GM12878 (cell line): Measurements from ENCODE around the gene CPEB1. TPM values are rescaled to one million over a fixed set of nuclear protein-coding genes. Genes with fewer than 3 reads are reported as not detected.

Experiments
- ATAC-seq: fragments of 200-7000 bp; cut with Tn5 transposase; 3 replicates; pipeline ENCODE4 v1.9.1; 2020; ENCODE audit warnings: mild to moderate bottlenecking, moderate library complexity
- BruUV-seq: library from RNA; stranded (reverse); fragments of 400-500 nt; replicated peaks from 2 replicates; lab custom pipeline; 2021; lab: Mats Ljungman, UMichigan
- CTCF ChIA-PET: fragments of 300-600 bp; sonication (Branson Sonifier 250); formaldehyde crosslinking; extraction: SDS; loops from one replicate; lab custom pipeline; 2021; ENCODE audit warnings: inconsistent platforms; lab: Yijun Ruan, JAX
- POLR2A ChIA-PET: fragments of 350-600 bp; formaldehyde crosslinking; extraction: SDS; loops from one replicate; lab custom pipeline; 2021; ENCODE audit warnings: inconsistent platforms; lab: Charles Lee
- RAD21 ChIA-PET: fragments of 300-600 bp; sonication (Branson Sonifier 250); formaldehyde crosslinking; loops from one replicate; lab custom pipeline; 2023; ENCODE audit warnings: antibody characterized with exemption; ENCODE audit not compliant: unreplicated experiment; lab: Charles Lee
- SMC1A ChIA-PET: fragments of 300-600 bp; sonication (Branson Sonifier 250); formaldehyde crosslinking; loops from one replicate; lab custom pipeline; 2023; ENCODE audit not compliant: unreplicated experiment, uncharacterized antibody; lab: Charles Lee
- DNase-seq: peaks from one replicate; pipeline ENCODE4 v3.0.0-alpha.2; 2011; ENCODE audit warnings: low read depth, low spot score
- FAIRE-seq: peaks from 3 replicates; lab custom pipeline; 2011; peaks lifted over from hg19 to GRCh38; lab: Jason Lieb, UNC
- H2AFZ ChIP-seq: 2 replicates; pipeline ENCODE4 v1.6.0; 2011; ENCODE audit warnings: low read depth, low read length, control low read depth; ENCODE audit not compliant: control insufficient read depth
- H3K27ac ChIP-seq: 2 replicates; pipeline ENCODE4 v1.5.1; 2011; ENCODE audit warnings: control low read depth; ENCODE audit not compliant: control insufficient read depth, insufficient read depth
- H3K27me3 ChIP-seq, 2 experiments: replicated peaks in 1 of 2; 2 replicates each; pipeline versions ENCODE4 v1.6.0 to v1.6.1; 2011; ENCODE audit warnings: low read length in 1 of 2; ENCODE audit not compliant: control insufficient read depth in 2 of 2, insufficient read depth in 2 of 2
- H3K36me3 ChIP-seq, 2 experiments: 2 replicates each; pipeline ENCODE4 v1.5.1; 2011; ENCODE audit warnings: low read length in 1 of 2; ENCODE audit not compliant: control insufficient read depth in 2 of 2, insufficient read depth in 2 of 2
- H3K4me1 ChIP-seq: 2 replicates; pipeline ENCODE4 v1.6.1; 2011; ENCODE audit warnings: mild to moderate bottlenecking, low read length, moderate library complexity, mixed read lengths; ENCODE audit not compliant: control insufficient read depth, insufficient read depth
- H3K4me2 ChIP-seq: 2 replicates; pipeline ENCODE4 v1.6.0; 2011; ENCODE audit warnings: control low read depth; ENCODE audit not compliant: control insufficient read depth, insufficient read depth
- H3K4me3 ChIP-seq: fragments of 200-600 bp; sonication (generic); 2 replicates; pipeline ENCODE4 v1.5.1; 2016
- H3K79me2 ChIP-seq: 2 replicates; pipeline ENCODE4 v1.6.0; 2011; ENCODE audit warnings: low read length; ENCODE audit not compliant: control insufficient read depth, insufficient read depth
- H3K9ac ChIP-seq: 2 replicates; pipeline ENCODE4 v1.8.0; 2011; ENCODE audit warnings: low read length, control low read depth, mixed read lengths; ENCODE audit not compliant: control insufficient read depth, insufficient read depth
- H3K9me3 ChIP-seq: replicated peaks from 3 replicates; pipeline ENCODE4 v1.5.1; 2011; ENCODE audit warnings: mild to moderate bottlenecking, low read length; ENCODE audit not compliant: control insufficient read depth, insufficient read depth
- H4K20me1 ChIP-seq: 2 replicates; pipeline ENCODE4 v1.6.0; 2011; ENCODE audit not compliant: control insufficient read depth, insufficient read depth
- BRCA1 ChIP-seq: IDR thresholded peaks from 2 replicates; pipeline ENCODE4 v1.6.1; 2011; ENCODE audit warnings: low read depth, low read length, improper control_type of control experiment
- CREB1 ChIP-seq: IDR thresholded peaks from 2 replicates; pipeline ENCODE4 v1.6.1; 2012; ENCODE audit warnings: low read depth, mild to moderate bottlenecking, inconsistent platforms
- EGR1 ChIP-seq, 2 experiments: IDR thresholded peaks; 1 replicate in 1 of 2; 2 replicates in 1 of 2; pipeline ENCODE4 v1.6.1; 2011 to 2012; ENCODE audit warnings: low read depth in 2 of 2, low read length in 2 of 2, borderline replicate concordance in 1 of 2, mild to moderate bottlenecking in 1 of 2, moderate library complexity in 1 of 2
- HDGF ChIP-seq: fragments of 450-650 bp; IDR thresholded peaks from 2 replicates; pipeline ENCODE4 v1.6.1; 2016; ENCODE audit warnings: antibody characterized with exemption
- LARP7 ChIP-seq: fragments of 450-650 bp; IDR thresholded peaks from 2 replicates; pipeline ENCODE4 v1.6.1; 2017; ENCODE audit warnings: mild to moderate bottlenecking
- RELA ChIP-seq: fragments of 450-650 bp; IDR thresholded peaks from 2 replicates; pipeline ENCODE4 v1.8.0; 2014; ENCODE audit warnings: borderline replicate concordance; ENCODE audit not compliant: partially characterized antibody
- SPI1 ChIP-seq: IDR thresholded peaks from 2 replicates; pipeline ENCODE4 v1.6.1; 2011; ENCODE audit warnings: low read depth, mild to moderate bottlenecking, low read length, moderate library complexity, borderline replicate concordance; ENCODE audit not compliant: insufficient read depth
- ZNF217 ChIP-seq: fragments of 450-650 bp; IDR thresholded peaks from 2 replicates; pipeline ENCODE4 v1.6.1; 2017; ENCODE audit warnings: antibody characterized with exemption, mild to moderate bottlenecking
- ZNF622 ChIP-seq: fragments of 450-650 bp; IDR thresholded peaks from 2 replicates; pipeline ENCODE4 v1.6.1; 2017; ENCODE audit warnings: mild to moderate bottlenecking, inconsistent platforms
- WGBS: methylation state at CpG from one replicate; pipeline ENCODE4 v1.1.6; 2016; ENCODE audit warnings: low lambda C conversion rate; ENCODE audit not compliant: insufficient replicate concordance, insufficient coverage; ENCODE audit errors: missing lambda C conversion rate; 5-methylcytosine and 5-hydroxymethylcytosine counted together
- in situ Hi-C: fragments of 300-500 bp; cut with MboI; formaldehyde crosslinking; loops from 9 replicates; pipeline ENCODE4 v1.14.3; 2018; ENCODE audit warnings: mixed read lengths
- intact Hi-C: fragments of 100-400 bp; cut with micrococcal nuclease; formaldehyde crosslinking; loops from one replicate; pipeline ENCODE4 v1.14.2; 2022; ENCODE audit not compliant: unreplicated experiment
- polyA plus RNA-seq, 11 experiments: library from polyadenylated mRNA; depleted of rRNA in 4 of 11; unstranded in 6 of 11; stranded (reverse) in 5 of 11; fragments of >200 nt; fragmentation: Nextera tagmentation in 4 of 11; fragmentation: Illumina TruSeq in 1 of 11; extraction: Ambion mirVana in 4 of 11; extraction: Trizol in 1 of 11; gene quantifications; 1 replicate in 1 of 11; 2 replicates in 10 of 11; pipeline versions ENCODE4 v1.2.1 to v1.2.3, GENCODE V29; 2011 to 2016; ENCODE audit warnings: inconsistent platforms in 2 of 11, missing spikeins in 2 of 11, low read depth in 1 of 11
- total RNA-seq, 4 experiments: library from RNA; depleted of rRNA in 3 of 4; stranded (reverse); fragments of >200 nt in 3 of 4; fragmentation: Illumina TruSeq in 1 of 4; extraction: Trizol in 1 of 4; gene quantifications; 2 replicates each; pipeline versions ENCODE4 v1.2.1 to v1.2.3, GENCODE V29; 2013 to 2021
- TF ChIP-seq, protein P1 (sequence below): IDR thresholded peaks from 2 replicates; pipeline ENCODE4 v1.6.1; 2012; ENCODE audit warnings: low read length, inconsistent platforms
- TF ChIP-seq, protein P2 (sequence below): fragments of 450-650 bp; conservative IDR thresholded peaks from 2 replicates; pipeline ENCODE4 v1.6.1; 2017; ENCODE audit warnings: mild to moderate bottlenecking, moderate library complexity
- TF ChIP-seq, protein P3 (sequence below), 3 experiments: IDR thresholded peaks in 2 of 3; conservative IDR thresholded peaks in 1 of 3; 2 replicates each; pipeline ENCODE4 v1.5.1; 2011; ENCODE audit warnings: low read depth in 3 of 3, low read length in 3 of 3, mild to moderate bottlenecking in 3 of 3, control low read depth in 2 of 3, moderate library complexity in 2 of 3, inconsistent platforms in 1 of 3, mixed read lengths in 1 of 3; ENCODE audit not compliant: control insufficient read depth in 2 of 3, insufficient read depth in 1 of 3; ENCODE audit errors: extremely low read depth in 1 of 3
- TF ChIP-seq, protein P4 (sequence below): fragments of 450-650 bp; IDR thresholded peaks from 2 replicates; pipeline ENCODE4 v1.6.1; 2014; ENCODE audit warnings: mild to moderate bottlenecking

The CPEB1 gene
- total and polyA plus RNA-seq, 10 of the 15 experiments (the other 5 are each of a cell fraction or from before 2014, with no cell fraction given), result 0.05 to 1.1 (median 0.46) TPM

DNA sequence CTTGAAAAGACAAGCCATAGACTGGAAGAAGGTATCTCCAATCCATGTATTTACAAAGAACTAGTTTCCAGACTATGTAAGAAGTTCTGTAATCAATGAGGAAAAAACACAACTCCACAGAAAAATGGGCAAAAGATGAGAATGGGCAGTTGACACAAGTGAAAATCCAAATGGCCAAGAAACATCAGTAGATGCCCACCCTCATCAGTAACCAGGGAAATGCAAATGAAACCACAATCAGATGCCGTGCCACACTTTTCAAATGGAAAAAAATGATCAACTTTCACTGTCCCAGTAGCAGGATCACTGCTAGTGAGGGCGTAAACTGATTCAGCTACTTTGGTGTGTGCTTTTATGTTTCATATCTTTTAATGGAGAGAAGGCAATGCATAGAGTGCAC lies 4.5 kb upstream of the CPEB1 start:
- TF ChIP-seq, protein P1, sequence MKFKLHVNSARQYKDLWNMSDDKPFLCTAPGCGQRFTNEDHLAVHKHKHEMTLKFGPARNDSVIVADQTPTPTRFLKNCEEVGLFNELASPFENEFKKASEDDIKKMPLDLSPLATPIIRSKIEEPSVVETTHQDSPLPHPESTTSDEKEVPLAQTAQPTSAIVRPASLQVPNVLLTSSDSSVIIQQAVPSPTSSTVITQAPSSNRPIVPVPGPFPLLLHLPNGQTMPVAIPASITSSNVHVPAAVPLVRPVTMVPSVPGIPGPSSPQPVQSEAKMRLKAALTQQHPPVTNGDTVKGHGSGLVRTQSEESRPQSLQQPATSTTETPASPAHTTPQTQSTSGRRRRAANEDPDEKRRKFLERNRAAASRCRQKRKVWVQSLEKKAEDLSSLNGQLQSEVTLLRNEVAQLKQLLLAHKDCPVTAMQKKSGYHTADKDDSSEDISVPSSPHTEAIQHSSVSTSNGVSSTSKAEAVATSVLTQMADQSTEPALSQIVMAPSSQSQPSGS, result no peak
- TF ChIP-seq, protein P2, sequence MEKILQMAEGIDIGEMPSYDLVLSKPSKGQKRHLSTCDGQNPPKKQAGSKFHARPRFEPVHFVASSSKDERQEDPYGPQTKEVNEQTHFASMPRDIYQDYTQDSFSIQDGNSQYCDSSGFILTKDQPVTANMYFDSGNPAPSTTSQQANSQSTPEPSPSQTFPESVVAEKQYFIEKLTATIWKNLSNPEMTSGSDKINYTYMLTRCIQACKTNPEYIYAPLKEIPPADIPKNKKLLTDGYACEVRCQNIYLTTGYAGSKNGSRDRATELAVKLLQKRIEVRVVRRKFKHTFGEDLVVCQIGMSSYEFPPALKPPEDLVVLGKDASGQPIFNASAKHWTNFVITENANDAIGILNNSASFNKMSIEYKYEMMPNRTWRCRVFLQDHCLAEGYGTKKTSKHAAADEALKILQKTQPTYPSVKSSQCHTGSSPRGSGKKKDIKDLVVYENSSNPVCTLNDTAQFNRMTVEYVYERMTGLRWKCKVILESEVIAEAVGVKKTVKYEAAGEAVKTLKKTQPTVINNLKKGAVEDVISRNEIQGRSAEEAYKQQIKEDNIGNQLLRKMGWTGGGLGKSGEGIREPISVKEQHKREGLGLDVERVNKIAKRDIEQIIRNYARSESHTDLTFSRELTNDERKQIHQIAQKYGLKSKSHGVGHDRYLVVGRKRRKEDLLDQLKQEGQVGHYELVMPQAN, result no peak
- TF ChIP-seq, protein P3, sequence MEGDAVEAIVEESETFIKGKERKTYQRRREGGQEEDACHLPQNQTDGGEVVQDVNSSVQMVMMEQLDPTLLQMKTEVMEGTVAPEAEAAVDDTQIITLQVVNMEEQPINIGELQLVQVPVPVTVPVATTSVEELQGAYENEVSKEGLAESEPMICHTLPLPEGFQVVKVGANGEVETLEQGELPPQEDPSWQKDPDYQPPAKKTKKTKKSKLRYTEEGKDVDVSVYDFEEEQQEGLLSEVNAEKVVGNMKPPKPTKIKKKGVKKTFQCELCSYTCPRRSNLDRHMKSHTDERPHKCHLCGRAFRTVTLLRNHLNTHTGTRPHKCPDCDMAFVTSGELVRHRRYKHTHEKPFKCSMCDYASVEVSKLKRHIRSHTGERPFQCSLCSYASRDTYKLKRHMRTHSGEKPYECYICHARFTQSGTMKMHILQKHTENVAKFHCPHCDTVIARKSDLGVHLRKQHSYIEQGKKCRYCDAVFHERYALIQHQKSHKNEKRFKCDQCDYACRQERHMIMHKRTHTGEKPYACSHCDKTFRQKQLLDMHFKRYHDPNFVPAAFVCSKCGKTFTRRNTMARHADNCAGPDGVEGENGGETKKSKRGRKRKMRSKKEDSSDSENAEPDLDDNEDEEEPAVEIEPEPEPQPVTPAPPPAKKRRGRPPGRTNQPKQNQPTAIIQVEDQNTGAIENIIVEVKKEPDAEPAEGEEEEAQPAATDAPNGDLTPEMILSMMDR (IDR thresholded peaks at IDR 0.05 in 2 of 3, conservative IDR thresholded peaks at IDR 0.05 in 1 of 3; ENCODE audit: control insufficient read depth in 2 of 3, extremely low read depth in 1 of 3, insufficient read depth in 1 of 3, low read depth in 3 of 3, low read length in 3 of 3), result no peak
- TF ChIP-seq EGR1 (IDR thresholded peaks at IDR 0.05; ENCODE audit: borderline replicate concordance in 1 of 2, low read depth in 2 of 2, low read length in 2 of 2), result no peak
- no peak for TF ChIP-seq ZNF217
- no peak for TF ChIP-seq HDGF
- TF ChIP-seq, protein P4, sequence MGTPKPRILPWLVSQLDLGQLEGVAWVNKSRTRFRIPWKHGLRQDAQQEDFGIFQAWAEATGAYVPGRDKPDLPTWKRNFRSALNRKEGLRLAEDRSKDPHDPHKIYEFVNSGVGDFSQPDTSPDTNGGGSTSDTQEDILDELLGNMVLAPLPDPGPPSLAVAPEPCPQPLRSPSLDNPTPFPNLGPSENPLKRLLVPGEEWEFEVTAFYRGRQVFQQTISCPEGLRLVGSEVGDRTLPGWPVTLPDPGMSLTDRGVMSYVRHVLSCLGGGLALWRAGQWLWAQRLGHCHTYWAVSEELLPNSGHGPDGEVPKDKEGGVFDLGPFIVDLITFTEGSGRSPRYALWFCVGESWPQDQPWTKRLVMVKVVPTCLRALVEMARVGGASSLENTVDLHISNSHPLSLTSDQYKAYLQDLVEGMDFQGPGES, result no peak
- no peak for TF ChIP-seq BRCA1
- TF ChIP-seq LARP7, result no peak
- no peak for TF ChIP-seq SPI1
- no peak for TF ChIP-seq ZNF622
- TF ChIP-seq RELA, result no peak
- no peak for TF ChIP-seq CREB1
- no peaks in the 10 kb centered on the region for H3K79me2 ChIP-seq
- DNase-seq (no peak), FAIRE-seq (no peak), ATAC-seq (no peak)
- no peaks in the 10 kb centered on the region for H3K36me3 ChIP-seq
- POLR2A ChIA-PET, result no interaction called here
- no peaks in the 10 kb centered on the region; the same call in 1 of the 2 replicates for H4K20me1 ChIP-seq
- SMC1A ChIA-PET, result no interaction called here
- in situ Hi-C loops, result no loop called here
- WGBS, result 73% methylated on average over 2 of the region's 2 CpGs
- H2AFZ ChIP-seq, result no peak overlapping the region
- no peak overlapping the region for H3K27ac ChIP-seq
- no peak overlapping the region for H3K9ac ChIP-seq
- intact Hi-C loops, result no loop called here
- BruUV-seq, result no TSS peak
- H3K9me3 ChIP-seq, result no peaks in the 10 kb centered on the region; the same call in 2 of the 3 replicates
- peaks cover 4% of the 10 kb centered on the region; the same call in 1 of the 2 replicates for H3K4me1 ChIP-seq
- no peak overlapping the region for H3K4me3 ChIP-seq
- peaks cover 0 to 3% of the 10 kb centered on the region in 2 experiments; a peak in 3 of 4 replicates for H3K27me3 ChIP-seq
- RAD21 ChIA-PET, result no interaction called here
- H3K4me2 ChIP-seq, result no peak overlapping the region
- CTCF ChIA-PET, result no interaction called here
